ENCODE measurements around the gene OTOP1. TPM values are rescaled to one million over a fixed set of nuclear protein-coding genes. Genes with fewer than 3 reads are reported as not detected.
"Not testable (repeated sequence)": the region's sequence is repeated elsewhere in the genome, so short reads cannot be mapped to it uniquely, and the experiment has no call there.

The OTOP1 gene
- total and polyA plus RNA-seq, 2 experiments from 2014 or later = not detected

DNA sequence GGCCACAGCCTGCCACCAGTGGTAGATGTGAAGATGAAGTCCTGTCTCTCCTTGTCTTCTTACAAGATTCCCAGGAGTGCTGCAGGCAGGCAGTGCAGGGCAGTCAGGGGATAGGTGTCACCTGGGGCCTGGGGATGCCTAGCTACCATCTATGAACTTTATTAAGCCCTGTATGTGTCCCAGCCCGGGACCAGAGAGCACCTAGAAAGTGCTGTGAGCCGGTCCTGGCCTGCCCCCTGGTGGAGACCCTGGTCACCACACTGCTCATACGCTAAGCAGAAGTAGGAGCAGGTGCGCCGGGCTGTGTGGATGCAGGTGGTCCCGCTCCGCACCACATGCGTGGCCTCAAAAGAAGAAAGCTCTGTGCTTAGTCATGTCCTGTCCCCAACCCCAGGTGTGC, 81.1 kb downstream of the OTOP1 start:
- H4K20me1 ChIP-seq (replicated peaks; ENCODE audit: insufficient read depth); H3K4me1 ChIP-seq (ENCODE audit: insufficient read depth); H3K4me3 ChIP-seq; H3K4me3 Mint-ChIP-seq; H3K9me2 ChIP-seq (ENCODE audit: insufficient read depth); H3F3A ChIP-seq (replicated peaks; ENCODE audit: low read depth); H2AFZ ChIP-seq; H3K27ac ChIP-seq (ENCODE audit: low read depth); H3K9me3 Mint-ChIP-seq; H3K36me3 ChIP-seq (ENCODE audit: insufficient read depth); H3K4me2 ChIP-seq; H3K27ac Mint-ChIP-seq; ATAC-seq; H3K79me2 ChIP-seq (replicated peaks; ENCODE audit: insufficient read depth); H3K36me3 Mint-ChIP-seq (ENCODE audit: low read depth); H3K4me1 Mint-ChIP-seq: not testable (repeated sequence)
- TF ChIP-seq, protein P1, sequence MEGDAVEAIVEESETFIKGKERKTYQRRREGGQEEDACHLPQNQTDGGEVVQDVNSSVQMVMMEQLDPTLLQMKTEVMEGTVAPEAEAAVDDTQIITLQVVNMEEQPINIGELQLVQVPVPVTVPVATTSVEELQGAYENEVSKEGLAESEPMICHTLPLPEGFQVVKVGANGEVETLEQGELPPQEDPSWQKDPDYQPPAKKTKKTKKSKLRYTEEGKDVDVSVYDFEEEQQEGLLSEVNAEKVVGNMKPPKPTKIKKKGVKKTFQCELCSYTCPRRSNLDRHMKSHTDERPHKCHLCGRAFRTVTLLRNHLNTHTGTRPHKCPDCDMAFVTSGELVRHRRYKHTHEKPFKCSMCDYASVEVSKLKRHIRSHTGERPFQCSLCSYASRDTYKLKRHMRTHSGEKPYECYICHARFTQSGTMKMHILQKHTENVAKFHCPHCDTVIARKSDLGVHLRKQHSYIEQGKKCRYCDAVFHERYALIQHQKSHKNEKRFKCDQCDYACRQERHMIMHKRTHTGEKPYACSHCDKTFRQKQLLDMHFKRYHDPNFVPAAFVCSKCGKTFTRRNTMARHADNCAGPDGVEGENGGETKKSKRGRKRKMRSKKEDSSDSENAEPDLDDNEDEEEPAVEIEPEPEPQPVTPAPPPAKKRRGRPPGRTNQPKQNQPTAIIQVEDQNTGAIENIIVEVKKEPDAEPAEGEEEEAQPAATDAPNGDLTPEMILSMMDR (conservative IDR thresholded peaks at IDR 0.05; ENCODE audit: low read depth in 2 of 2) = peak; percentile 64 to 80
- H3K27me3 Mint-ChIP-seq (ENCODE audit: insufficient read depth, low read depth, poor library complexity) = peaks cover 31% of the 10 kb centered on the region
- peaks cover 15% of the 10 kb centered on the region for H3K27me3 ChIP-seq (ENCODE audit: insufficient read depth)
- DNase-seq (ENCODE audit: low spot score) = peak; percentile 72

DNA sequence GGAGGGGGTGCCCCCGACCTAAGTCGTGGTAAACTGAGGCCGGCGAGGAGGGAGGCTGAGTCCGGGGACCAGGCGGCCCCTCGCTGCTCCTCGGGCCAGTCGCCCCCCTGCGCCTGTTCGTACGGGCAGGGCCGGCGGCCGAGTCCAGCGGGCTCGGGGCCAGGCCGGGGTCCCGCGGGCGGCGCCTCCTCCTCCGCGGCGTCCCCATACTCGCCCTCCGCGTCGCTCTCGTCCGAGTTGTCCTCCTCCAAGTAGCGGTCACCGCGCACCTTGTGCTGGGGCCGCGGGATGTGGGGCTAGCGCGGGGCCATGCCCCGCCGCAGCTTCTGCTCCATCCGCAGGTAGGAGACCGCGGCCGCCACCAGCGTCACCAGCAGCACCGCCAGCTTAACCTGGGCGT, 83.4 kb downstream of the OTOP1 start:
- not testable (repeated sequence) for H3K27ac ChIP-seq (ENCODE audit: low read depth); H3K36me3 Mint-ChIP-seq (ENCODE audit: low read depth); H2AFZ ChIP-seq; H3K27ac Mint-ChIP-seq; H3K79me2 ChIP-seq (replicated peaks; ENCODE audit: insufficient read depth); H3K9me3 Mint-ChIP-seq; H3K36me3 ChIP-seq (ENCODE audit: insufficient read depth); H3K4me1 Mint-ChIP-seq; ATAC-seq; H3F3A ChIP-seq (replicated peaks; ENCODE audit: low read depth); H3K9me2 ChIP-seq (ENCODE audit: insufficient read depth); H3K4me1 ChIP-seq (ENCODE audit: insufficient read depth); H4K20me1 ChIP-seq (replicated peaks; ENCODE audit: insufficient read depth)
- peaks cover 30% of the 10 kb centered on the region for H3K27me3 Mint-ChIP-seq (ENCODE audit: insufficient read depth, low read depth, poor library complexity)
- DNase-seq (ENCODE audit: low spot score) = peak; percentile 42
- peak overlapping the region; percentile 86 for H3K4me2 ChIP-seq
- peak overlapping the region; percentile 68 for H3K4me3 Mint-ChIP-seq
- peak overlapping the region; percentile 82 for H3K4me3 ChIP-seq
- peaks cover 15% of the 10 kb centered on the region for H3K27me3 ChIP-seq (ENCODE audit: insufficient read depth)

DNA sequence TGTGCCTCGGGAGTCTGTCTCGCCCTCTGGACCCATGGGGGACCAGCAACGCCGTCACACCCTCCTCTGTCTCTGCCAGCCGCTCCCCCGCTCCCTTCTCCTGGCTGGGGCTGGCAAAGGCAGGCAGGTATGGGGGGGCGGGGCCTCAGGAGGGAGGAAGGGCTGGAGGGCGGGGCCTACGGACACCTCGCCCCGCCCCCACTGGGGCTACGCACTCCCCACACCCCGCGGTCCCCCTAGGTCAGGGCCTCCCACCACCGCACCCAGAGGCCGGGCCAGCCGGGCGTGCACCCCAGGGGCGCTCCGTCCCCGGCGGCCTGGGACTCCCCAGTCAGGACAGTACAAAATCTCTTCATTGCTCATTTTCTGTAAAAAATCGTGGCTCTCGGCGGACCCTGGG, 84.0 kb downstream of the OTOP1 start:
- Histone ChIP-seq H3K4me3 (peak overlapping the region; percentile 82), H3K4me2 (peak overlapping the region; percentile 86), H3K27me3 (ENCODE audit: insufficient read depth) (peaks cover 15% of the 10 kb centered on the region)
- not testable (repeated sequence) for H3F3A ChIP-seq (replicated peaks; ENCODE audit: low read depth); H4K20me1 ChIP-seq (replicated peaks; ENCODE audit: insufficient read depth); H3K27ac Mint-ChIP-seq; H3K36me3 ChIP-seq (ENCODE audit: insufficient read depth); H3K4me1 Mint-ChIP-seq; H3K9me2 ChIP-seq (ENCODE audit: insufficient read depth); H3K27ac ChIP-seq (ENCODE audit: low read depth); ATAC-seq; H3K79me2 ChIP-seq (replicated peaks; ENCODE audit: insufficient read depth); H3K4me1 ChIP-seq (ENCODE audit: insufficient read depth); H3K9me3 Mint-ChIP-seq; H3K36me3 Mint-ChIP-seq (ENCODE audit: low read depth); H2AFZ ChIP-seq
- Mint-ChIP-seq H3K4me3 (peak overlapping the region; percentile 67), H3K27me3 (ENCODE audit: insufficient read depth, low read depth, poor library complexity) (peaks cover 29% of the 10 kb centered on the region)
- peak; percentile 80 for DNase-seq (ENCODE audit: low spot score)
- 0 out of 2 replicates have a peak, but pooled peaks have one; percentile 16 for TF ChIP-seq CREB1 (CRISPR knock-in tag; IDR thresholded peaks at IDR 0.05; ENCODE audit: low read depth)
- TF ChIP-seq POLR2AphosphoS5 (IDR thresholded peaks at IDR 0.05; ENCODE audit: low read depth) = peak; percentile 38; the same call in 1 of the 2 replicates

DNA sequence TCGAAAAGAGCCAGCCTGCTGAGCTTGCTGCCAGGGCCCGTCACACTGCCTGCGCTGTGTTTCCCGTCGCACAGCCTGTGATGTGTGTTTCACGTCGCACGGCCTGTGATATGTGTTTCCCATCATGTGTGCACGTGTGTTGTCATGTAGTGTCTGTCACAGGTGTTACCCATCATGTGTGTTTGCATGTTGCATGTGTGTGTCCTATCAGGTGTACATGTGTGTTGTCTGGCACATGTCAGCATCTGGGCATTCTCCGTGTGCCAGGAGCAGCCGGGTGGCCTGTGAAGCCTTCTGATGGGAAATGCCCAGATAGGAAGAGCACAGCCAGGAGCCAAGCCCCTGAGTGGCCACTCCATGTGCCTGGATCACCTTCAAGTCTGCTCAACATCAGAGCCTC, 85.5 kb downstream of the OTOP1 start:
- H3F3A ChIP-seq (replicated peaks; ENCODE audit: low read depth); H4K20me1 ChIP-seq (replicated peaks; ENCODE audit: insufficient read depth); H3K4me3 ChIP-seq; H3K27ac ChIP-seq (ENCODE audit: low read depth); H3K36me3 ChIP-seq (ENCODE audit: insufficient read depth); H3K4me1 ChIP-seq (ENCODE audit: insufficient read depth); H3K4me1 Mint-ChIP-seq; H3K9me2 ChIP-seq (ENCODE audit: insufficient read depth); DNase-seq (ENCODE audit: low spot score); H3K9me3 Mint-ChIP-seq; H3K79me2 ChIP-seq (replicated peaks; ENCODE audit: insufficient read depth); ATAC-seq; H3K4me2 ChIP-seq; H3K36me3 Mint-ChIP-seq (ENCODE audit: low read depth); H3K4me3 Mint-ChIP-seq; H2AFZ ChIP-seq; H3K27ac Mint-ChIP-seq: not testable (repeated sequence)
- peaks cover 15% of the 10 kb centered on the region for H3K27me3 ChIP-seq (ENCODE audit: insufficient read depth)
- peaks cover 29% of the 10 kb centered on the region for H3K27me3 Mint-ChIP-seq (ENCODE audit: insufficient read depth, low read depth, poor library complexity)

Other genes with a start within 250 kb of the OTOP1 start
- gene TMEM128, start 21.3 kb upstream of the OTOP1 start, total RNA-seq (2014; rRNA removed; shearing (Covaris generic)) = 22.7 and 24.5 TPM in 2 replicates
- gene TMEM128, start 21.3 kb upstream of the OTOP1 start, polyA plus RNA-seq (2016; fragmentation: Nextera tagmentation; extraction: Ambion mirVana) = 25.9 and 27.5 TPM in 2 replicates
- gene LYAR, start 63.2 kb upstream of the OTOP1 start, total RNA-seq (2014; rRNA removed; shearing (Covaris generic)) = 33.5 and 44.0 TPM in 2 replicates
- gene LYAR, start 63.2 kb upstream of the OTOP1 start, polyA plus RNA-seq (2016; fragmentation: Nextera tagmentation; extraction: Ambion mirVana) = 87.8 and 105 TPM in 2 replicates
- 4.1 and 12.2 TPM in 2 replicates for gene ZBTB49, start 63.3 kb upstream of the OTOP1 start, total RNA-seq (2014; rRNA removed; shearing (Covaris generic))
- gene ZBTB49, start 63.3 kb upstream of the OTOP1 start, polyA plus RNA-seq (2016; fragmentation: Nextera tagmentation; extraction: Ambion mirVana) = 4.5 and 6.0 TPM in 2 replicates
- 28.7 and 34.5 TPM in 2 replicates for gene NSG1, start 160.2 kb upstream of the OTOP1 start, total RNA-seq (2014; rRNA removed; shearing (Covaris generic))
- 16.5 and 17.4 TPM in 2 replicates for gene NSG1, start 160.2 kb upstream of the OTOP1 start, polyA plus RNA-seq (2016; fragmentation: Nextera tagmentation; extraction: Ambion mirVana)